Muscle layer of colon (tissue), 2 donors: ENCODE data around the gene VPS16.

Experiments
- H3K27ac ChIP-seq: one replicate; pipeline ENCODE4 v1.7.0; 2013; ENCODE audit warnings: low read depth, mild to moderate bottlenecking, low read length, moderate library complexity
- H3K27me3 ChIP-seq, 2 donors: one replicate each; pipeline ENCODE4 v1.7.0; 2013; ENCODE audit warnings: low read length in 2 of 2, mild to moderate bottlenecking in 2 of 2; ENCODE audit not compliant: insufficient read depth in 2 of 2, control insufficient read depth in 1 of 2
- H3K36me3 ChIP-seq: one replicate; pipeline ENCODE4 v1.7.0; 2013; ENCODE audit warnings: mild to moderate bottlenecking, low read length; ENCODE audit not compliant: insufficient read depth
- H3K4me1 ChIP-seq: one replicate; pipeline ENCODE4 v1.7.0; 2013; ENCODE audit warnings: mild to moderate bottlenecking, low read length; ENCODE audit not compliant: insufficient read depth
- H3K4me3 ChIP-seq, 2 donors: one replicate each; pipeline ENCODE4 v1.7.0; 2013; ENCODE audit warnings: low read length in 2 of 2, low read depth in 1 of 2, mild to moderate bottlenecking in 1 of 2, moderate library complexity in 1 of 2
- H3K9ac ChIP-seq: one replicate; pipeline ENCODE4 v1.7.0; 2013; ENCODE audit warnings: low read length
- H3K9me3 ChIP-seq: one replicate; pipeline ENCODE4 v1.7.0; 2013; ENCODE audit warnings: mild to moderate bottlenecking, low read length
- donor health status: abdominal sarcoma.
- donor health status: Adenocarcinoma of cecum.

The VPS16 gene

DNA sequence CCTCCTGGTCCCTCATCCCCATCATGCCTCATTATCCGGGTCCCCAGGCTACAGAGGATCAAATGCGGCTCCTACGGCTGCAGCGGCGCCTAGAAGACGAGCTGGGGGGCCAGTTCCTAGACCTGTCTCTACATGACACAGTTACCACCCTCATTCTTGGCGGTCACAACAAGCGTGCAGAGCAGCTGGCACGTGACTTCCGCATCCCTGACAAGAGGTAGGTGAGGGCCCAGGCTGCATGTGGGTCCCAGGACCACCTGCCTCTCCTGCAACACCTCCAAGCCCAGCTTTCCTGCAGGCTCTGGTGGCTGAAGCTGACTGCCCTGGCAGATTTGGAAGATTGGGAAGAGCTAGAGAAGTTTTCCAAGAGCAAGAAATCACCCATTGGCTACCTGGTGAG is 24.6 kb downstream of the VPS16 start:
- H3K36me3 ChIP-seq: peaks cover 52% of the 10 kb centered on the region
- H3K4me3 ChIP-seq: no peak overlapping the region
- no peaks in the 10 kb centered on the region for H3K4me1 ChIP-seq
- no peaks in the 10 kb centered on the region for H3K9me3 ChIP-seq
- no peak overlapping the region for H3K27ac ChIP-seq
- H3K27me3 ChIP-seq: no peaks in the 10 kb centered on the region
- H3K9ac ChIP-seq: no peak overlapping the region

DNA sequence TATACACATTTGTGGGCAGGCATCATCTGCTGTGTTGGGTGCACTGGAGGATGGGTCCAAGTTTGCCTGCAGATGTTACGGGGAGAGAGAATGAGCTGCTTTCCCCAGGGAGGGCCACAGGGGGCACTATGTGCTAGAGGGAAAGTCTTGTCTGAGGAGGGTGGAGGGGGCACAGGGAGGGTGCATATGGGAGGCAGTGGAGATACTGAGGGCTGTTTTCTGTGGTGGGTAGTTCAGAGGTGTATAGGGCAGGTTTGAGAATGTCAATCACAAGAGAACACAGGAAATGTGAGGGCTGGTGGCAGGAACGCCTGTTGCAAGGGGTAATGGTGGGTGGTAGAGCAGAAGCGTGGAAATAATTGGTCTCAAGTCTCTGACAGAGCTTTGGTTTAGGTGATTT is 25.1 kb downstream of the VPS16 start:
- H3K9ac ChIP-seq: no peak overlapping the region
- peaks cover 48% of the 10 kb centered on the region for H3K36me3 ChIP-seq
- no peaks in the 10 kb centered on the region for H3K9me3 ChIP-seq
- no peak overlapping the region for H3K4me3 ChIP-seq
- peaks cover 1% of the 10 kb centered on the region for H3K4me1 ChIP-seq
- H3K27me3 ChIP-seq: no peaks in the 10 kb centered on the region
- H3K27ac ChIP-seq: no peak overlapping the region

DNA sequence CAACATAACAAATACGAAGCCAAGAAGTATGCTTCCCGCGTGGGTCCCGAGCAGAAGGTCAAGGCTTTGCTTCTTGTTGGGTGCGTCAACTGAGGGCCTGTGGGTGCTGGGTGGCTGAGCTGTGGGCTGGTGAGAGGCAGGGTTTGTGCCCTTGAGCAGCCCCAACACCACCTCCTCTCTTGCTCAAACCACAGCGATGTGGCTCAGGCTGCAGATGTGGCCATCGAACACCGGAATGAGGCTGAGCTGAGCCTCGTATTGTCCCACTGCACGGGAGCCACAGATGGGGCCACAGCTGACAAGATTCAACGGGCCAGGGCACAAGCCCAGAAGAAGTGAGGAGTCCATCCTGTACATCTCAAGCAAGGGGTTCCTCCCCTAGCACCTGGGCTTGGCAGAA is 25.7 kb downstream of the VPS16 start:
- Histone ChIP-seq H3K4me1 (peaks cover 7% of the 10 kb centered on the region), H3K9me3 (no peaks in the 10 kb centered on the region), H3K36me3 (peaks cover 42% of the 10 kb centered on the region), H3K27me3 (no peaks in the 10 kb centered on the region), H3K27ac (no peak overlapping the region), H3K4me3 (no peak overlapping the region), H3K9ac (no peak overlapping the region)

DNA sequence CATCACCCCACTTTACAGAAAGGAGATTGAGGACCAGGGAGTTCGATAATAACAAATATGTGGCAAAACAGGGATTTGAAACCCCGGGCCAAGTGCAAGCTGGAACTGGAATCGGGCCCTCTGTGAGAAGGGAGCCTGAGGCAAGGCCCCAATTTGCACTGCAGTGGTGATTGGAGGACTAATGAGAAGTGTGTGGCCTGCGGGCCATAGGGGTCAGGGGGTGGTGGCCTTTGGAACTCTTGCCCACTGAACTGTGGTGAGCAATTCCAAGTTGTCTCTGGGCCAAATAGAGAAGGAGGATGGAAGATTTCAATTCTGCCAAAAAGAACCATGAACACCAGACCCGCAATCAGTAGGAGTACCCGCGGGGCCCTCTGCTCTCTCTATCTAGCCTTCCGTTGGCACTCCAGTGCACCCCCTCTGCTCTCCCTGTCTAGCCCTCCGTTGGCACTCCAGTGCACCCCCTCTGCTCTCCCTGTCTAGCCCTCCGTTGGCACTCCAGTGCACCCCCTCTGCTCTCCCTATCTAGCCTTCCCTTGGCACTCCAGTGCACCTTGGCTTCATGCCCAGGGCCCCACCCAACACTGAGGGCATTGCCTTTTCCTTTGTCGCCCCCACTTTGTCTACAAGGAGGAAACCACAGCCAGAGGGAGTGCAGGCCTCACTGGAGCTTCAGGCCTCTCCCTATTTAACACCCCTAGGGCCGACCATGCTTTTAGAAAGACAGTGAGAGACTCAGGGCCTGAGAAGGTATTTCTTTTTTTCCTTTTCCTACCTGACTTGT is 26.7 kb downstream of the VPS16 start:
- peaks cover 13% of the 10 kb centered on the region for H3K4me1 ChIP-seq
- H3K9ac ChIP-seq: no peak overlapping the region
- H3K27me3 ChIP-seq: peaks cover 0 to 7% of the 10 kb centered on the region in 2 donors
- no peak overlapping the region for H3K4me3 ChIP-seq
- no peaks in the 10 kb centered on the region for H3K9me3 ChIP-seq
- no peak overlapping the region for H3K27ac ChIP-seq
- H3K36me3 ChIP-seq: peaks cover 31% of the 10 kb centered on the region

DNA sequence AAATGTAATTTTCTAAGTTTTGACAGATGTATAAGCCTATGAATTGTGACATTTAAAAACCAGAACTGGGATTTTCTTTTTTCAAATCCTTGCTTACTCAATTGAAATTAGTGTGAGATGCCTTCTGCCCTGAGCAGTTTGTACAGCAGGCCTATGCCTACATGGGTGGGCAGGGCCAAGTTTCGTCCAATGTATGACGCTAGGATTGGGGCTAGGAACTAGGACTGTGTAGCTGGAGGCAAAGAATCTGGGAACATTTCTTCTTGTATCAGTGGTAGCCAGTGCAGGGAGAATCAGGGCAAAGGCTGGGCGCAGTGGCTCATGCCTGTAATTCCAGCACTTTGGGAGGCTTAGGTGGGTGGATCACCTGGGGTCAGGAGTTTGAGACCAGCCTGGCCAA is 28.8 kb downstream of the VPS16 start:
- peaks cover 13% of the 10 kb centered on the region for H3K4me1 ChIP-seq
- H3K27ac ChIP-seq: no peak overlapping the region
- H3K9ac ChIP-seq: no peak overlapping the region
- H3K27me3 ChIP-seq: peaks cover 0 to 13% of the 10 kb centered on the region in 2 donors
- H3K36me3 ChIP-seq: peaks cover 16% of the 10 kb centered on the region
- H3K9me3 ChIP-seq: no peaks in the 10 kb centered on the region
- H3K4me3 ChIP-seq: no peak overlapping the region

DNA sequence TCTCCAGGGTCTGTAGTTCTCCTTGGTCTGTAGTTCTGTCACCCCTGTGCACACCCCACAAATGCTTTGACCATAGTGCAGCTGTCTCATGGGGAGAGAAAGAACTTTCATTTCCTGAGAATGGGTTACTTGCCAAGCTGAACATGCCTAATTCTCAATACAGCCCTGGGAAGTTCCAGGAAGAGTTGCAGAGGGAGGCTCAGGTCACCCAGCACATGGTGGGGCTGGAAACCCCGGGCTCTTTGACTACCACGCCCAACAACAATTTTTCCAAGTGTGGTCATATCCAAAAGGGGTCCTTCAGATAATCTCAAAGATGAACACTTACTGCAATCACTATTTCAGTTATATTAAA is 30.5 kb downstream of the VPS16 start:
- H3K9me3 ChIP-seq: no peaks in the 10 kb centered on the region
- H3K27me3 ChIP-seq: peaks cover 0 to 13% of the 10 kb centered on the region in 2 donors
- H3K4me3 ChIP-seq: no peak overlapping the region
- H3K27ac ChIP-seq: no peak overlapping the region
- no peaks in the 10 kb centered on the region for H3K36me3 ChIP-seq
- H3K9ac ChIP-seq: no peak overlapping the region
- peaks cover 28% of the 10 kb centered on the region for H3K4me1 ChIP-seq

DNA sequence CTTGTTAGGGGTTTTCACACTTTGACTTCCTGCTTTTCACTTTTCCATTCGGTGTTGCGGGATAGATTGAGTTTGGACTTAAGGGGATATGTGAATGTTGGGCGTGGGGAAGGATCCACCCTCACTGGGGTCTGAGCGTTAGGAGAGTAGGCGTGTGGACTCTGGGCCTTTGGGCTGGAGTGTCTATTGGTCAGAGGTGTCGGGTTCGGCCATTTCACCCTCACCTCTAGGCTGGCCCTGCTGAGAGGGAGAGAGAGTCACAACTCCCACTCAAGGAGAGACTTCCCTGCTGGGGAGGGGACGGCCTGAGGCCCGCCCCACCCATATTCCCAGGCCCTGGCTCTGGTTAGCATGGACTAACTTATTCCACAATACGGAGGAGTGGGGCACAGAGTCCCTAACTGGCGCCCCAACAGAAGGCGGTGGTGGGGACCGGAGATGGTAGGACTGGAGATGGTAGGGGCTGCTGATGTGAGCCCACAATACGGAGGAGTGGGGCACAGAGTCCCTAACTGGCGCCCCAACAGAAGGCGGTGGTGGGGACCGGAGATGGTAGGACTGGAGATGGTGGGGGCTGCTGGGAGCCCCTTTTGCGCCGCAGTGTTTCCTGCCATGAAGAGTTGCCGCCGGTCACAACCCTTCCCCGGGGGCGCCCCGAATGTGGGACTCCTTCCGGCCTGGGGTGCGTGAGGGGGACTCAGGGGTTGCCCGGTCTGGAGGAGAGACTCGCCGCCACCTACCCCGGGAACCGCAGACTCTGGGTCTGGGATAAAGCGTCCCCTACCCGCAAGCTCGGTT is 31.3 kb downstream of the VPS16 start:
- Histone ChIP-seq H3K9me3 (no peaks in the 10 kb centered on the region), H3K4me1 (peaks cover 28% of the 10 kb centered on the region), H3K9ac (peak overlapping the region; percentile 5), H3K27ac (no peak overlapping the region), H3K4me3 (peak overlapping the region; percentile 77 to 79), H3K36me3 (no peaks in the 10 kb centered on the region), H3K27me3 (peaks cover 0 to 13% of the 10 kb centered on the region in 2 donors)

DNA sequence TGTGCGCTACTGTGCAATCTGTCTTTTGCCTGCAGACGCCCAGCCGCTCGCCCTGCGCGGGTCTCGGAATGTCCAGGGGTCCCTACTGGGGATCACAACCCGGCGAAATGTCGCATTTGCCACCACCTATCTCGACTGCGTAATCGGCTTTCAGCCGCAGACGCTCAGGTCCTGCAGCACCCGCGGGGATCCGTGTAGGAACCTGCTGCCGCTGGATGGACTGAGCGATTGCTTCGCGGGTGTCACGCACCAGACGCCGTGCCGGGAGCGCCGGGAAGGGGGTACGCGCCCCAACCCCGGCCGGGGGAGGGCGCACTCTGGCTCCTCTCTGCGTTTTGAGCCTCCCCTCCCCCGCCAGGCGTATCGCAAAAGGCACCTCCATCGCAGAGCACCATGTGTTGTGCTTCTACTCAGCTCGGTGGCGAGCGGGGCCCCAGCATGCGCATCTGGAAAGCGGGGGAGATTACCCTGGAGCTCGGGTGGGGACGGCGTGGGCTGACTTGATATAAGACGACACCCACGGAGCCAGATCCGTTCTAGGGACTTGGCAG is 32.0 kb downstream of the VPS16 start:
- Histone ChIP-seq H3K27ac (peak overlapping the region; percentile 47), H3K9ac (peak overlapping the region; percentile 5), H3K9me3 (no peaks in the 10 kb centered on the region), H3K4me1 (peaks cover 28% of the 10 kb centered on the region), H3K27me3 (peaks cover 0 to 13% of the 10 kb centered on the region in 2 donors), H3K36me3 (no peaks in the 10 kb centered on the region), H3K4me3 (peak overlapping the region; percentile 77 to 79)

DNA sequence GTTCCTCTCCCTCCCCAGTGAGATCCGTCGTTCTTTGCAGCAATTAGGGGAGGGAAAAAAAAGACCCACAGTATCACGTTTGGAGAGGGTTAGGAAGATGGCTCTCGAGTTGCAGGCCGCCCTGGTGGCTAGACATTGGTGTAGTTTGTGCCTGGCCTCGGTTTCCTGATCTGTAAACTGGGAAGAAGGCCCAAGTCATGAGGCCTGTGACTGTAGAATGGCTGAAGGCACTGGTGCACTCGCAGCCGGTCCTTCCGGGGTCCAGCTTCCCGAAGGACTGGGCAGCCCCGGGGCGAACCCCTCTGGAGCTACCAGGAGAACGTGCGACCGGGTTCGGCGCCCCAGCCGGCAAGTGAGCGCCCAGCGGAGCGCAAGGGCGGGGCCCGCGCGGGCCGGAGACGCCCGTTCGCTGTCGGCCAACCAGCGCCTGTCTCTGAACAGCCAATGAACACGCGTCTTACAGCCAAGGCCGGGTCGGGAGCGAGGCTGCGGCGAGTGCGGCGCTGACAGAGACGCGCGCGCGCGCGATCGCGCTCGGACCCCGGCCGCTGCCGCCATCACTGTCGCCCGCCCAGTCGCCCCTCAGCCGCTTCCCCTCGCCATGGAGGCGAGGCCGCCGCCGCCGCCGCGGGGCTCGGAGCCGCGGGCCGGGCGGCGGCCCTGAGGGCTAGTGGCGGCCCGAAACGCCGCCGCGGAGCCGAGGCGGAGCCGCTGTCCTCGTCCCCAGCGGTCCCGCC is 32.6 kb downstream of the VPS16 start, which contains the start of gene PTPRA:
TSS of gene PTPRA (plus strand) at position 472 of the 737 bp plus-strand sequence. CDS start 90,797 bp downstream, outside the sequence.
- Histone ChIP-seq H3K9me3 (no peaks in the 10 kb centered on the region), H3K36me3 (no peaks in the 10 kb centered on the region), H3K4me1 (peaks cover 28% of the 10 kb centered on the region), H3K4me3 (peak within 1 kb of the TSS; percentile 79 to 83), H3K9ac (peak within 1 kb of the TSS; percentile 39), H3K27me3 (peaks cover 0 to 13% of the 10 kb centered on the region in 2 donors), H3K27ac (peak within 1 kb of the TSS; percentile 61)

DNA sequence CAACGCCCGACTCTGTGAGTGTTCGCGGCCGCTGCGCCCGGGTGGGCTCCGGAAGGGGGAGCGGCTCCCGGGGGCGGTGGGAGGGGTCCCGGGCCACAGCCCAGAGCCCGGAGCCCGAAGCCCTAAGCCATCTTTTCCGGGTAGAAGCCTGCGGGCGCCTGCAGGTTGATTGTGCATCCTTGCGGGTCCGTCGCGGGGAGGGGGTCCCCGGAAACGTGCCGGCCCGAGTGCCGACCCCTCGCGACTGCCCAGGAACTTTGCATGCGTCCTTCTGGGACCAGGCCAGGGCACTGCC is 33.1 kb downstream of the VPS16 start:
- peaks cover 28% of the 10 kb centered on the region for H3K4me1 ChIP-seq
- H3K4me3 ChIP-seq: peak overlapping the region; percentile 79 to 83
- H3K36me3 ChIP-seq: no peaks in the 10 kb centered on the region
- H3K9me3 ChIP-seq: no peaks in the 10 kb centered on the region
- peak overlapping the region; percentile 61 for H3K27ac ChIP-seq
- H3K9ac ChIP-seq: peak overlapping the region; percentile 39
- peaks cover 0 to 13% of the 10 kb centered on the region in 2 donors for H3K27me3 ChIP-seq

DNA sequence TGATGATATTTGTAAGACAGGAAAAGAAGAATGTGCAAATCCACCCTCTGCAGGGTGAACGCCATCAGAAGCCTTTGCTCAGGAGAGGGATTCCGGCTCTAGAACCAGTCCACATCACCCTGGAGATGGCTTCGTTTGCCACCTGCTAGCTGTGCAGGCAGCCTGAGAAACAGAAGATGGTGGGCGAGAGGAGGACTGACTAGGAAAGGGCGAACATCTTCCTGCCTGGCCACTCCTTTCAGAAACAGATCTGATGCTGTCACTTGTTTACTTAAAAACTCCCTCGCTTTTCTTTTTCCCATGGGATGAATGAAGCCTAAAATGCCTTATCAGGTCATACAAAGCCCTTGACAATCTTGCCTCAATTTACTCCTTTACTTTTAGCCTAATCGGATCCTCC is 33.9 kb downstream of the VPS16 start:
- H3K27me3 ChIP-seq: peaks cover 0 to 13% of the 10 kb centered on the region in 2 donors
- no peak overlapping the region for H3K27ac ChIP-seq
- H3K4me3 ChIP-seq: peak overlapping the region; percentile 79 to 83
- no peak overlapping the region for H3K9ac ChIP-seq
- H3K9me3 ChIP-seq: no peaks in the 10 kb centered on the region
- H3K36me3 ChIP-seq: no peaks in the 10 kb centered on the region
- H3K4me1 ChIP-seq: peaks cover 28% of the 10 kb centered on the region
